ENCODE results near the gene KCNK10.

DNA sequence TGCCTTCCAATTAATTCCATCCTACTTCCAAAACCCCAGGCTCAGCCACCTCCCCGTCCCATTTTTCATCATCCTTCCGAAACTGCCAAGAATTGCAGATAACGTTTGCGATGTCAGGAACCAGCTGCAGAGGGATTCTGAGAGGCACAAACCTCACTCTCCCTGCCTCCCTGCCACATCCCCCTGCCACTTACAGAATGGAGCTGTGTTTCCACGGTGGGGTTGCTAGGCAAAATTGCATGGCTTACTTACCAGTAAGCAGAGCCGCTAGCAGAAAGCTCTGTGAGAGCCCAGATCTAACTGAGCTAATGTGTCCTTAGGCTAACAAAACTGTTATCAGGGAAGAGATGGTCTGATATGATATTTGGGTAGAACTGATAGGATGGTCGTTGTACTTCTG lies 127.4 kb downstream of the KCNK10 start:
- TF ChIP-seq, protein P1, sequence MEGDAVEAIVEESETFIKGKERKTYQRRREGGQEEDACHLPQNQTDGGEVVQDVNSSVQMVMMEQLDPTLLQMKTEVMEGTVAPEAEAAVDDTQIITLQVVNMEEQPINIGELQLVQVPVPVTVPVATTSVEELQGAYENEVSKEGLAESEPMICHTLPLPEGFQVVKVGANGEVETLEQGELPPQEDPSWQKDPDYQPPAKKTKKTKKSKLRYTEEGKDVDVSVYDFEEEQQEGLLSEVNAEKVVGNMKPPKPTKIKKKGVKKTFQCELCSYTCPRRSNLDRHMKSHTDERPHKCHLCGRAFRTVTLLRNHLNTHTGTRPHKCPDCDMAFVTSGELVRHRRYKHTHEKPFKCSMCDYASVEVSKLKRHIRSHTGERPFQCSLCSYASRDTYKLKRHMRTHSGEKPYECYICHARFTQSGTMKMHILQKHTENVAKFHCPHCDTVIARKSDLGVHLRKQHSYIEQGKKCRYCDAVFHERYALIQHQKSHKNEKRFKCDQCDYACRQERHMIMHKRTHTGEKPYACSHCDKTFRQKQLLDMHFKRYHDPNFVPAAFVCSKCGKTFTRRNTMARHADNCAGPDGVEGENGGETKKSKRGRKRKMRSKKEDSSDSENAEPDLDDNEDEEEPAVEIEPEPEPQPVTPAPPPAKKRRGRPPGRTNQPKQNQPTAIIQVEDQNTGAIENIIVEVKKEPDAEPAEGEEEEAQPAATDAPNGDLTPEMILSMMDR (IDR thresholded peaks at IDR 0.05; ENCODE audit: low read depth, low read length) = no peak
- no peak for TF ChIP-seq EZH2phosphoT487 (IDR thresholded peaks at IDR 0.05; ENCODE audit: low read depth)

Measured in OCI-LY3 (cell line).